OCI-LY1 (cell line): Measurements from ENCODE around the gene P3H1.

ENCODE experiments used
- H2AFZ ChIP-seq: fragments of 200-600 bp; sonication (generic), shearing (Covaris generic); 2 replicates; pipeline ENCODE4 v1.6.0; 2014; ENCODE audit warnings: antibody characterized with exemption, mild to moderate bottlenecking, low read length
- H3F3A ChIP-seq: fragments of 200-600 bp; sonication (generic), shearing (Covaris generic); 2 replicates; pipeline ENCODE4 v1.6.0; 2014; ENCODE audit warnings: mild to moderate bottlenecking, antibody characterized with exemption, low read length, moderate library complexity; ENCODE audit not compliant: insufficient read depth
- H3K27ac ChIP-seq: fragments of 200-600 bp; sonication (generic); 2 replicates; pipeline ENCODE4 v1.5.1; 2014; ENCODE audit warnings: low read length, mixed run types, mild to moderate bottlenecking, low read depth; ENCODE audit not compliant: poor library complexity, severe bottlenecking
- H3K27me3 ChIP-seq: fragments of 200-600 bp; sonication (generic); 2 replicates; pipeline ENCODE4 v1.6.0; 2014; ENCODE audit warnings: antibody characterized with exemption, mild to moderate bottlenecking, low read length, moderate library complexity; ENCODE audit not compliant: insufficient read depth
- H3K36me3 ChIP-seq: fragments of 200-600 bp; sonication (generic); 2 replicates; pipeline ENCODE4 v1.6.1; 2014; ENCODE audit warnings: mild to moderate bottlenecking, antibody characterized with exemption, low read length, moderate library complexity, mixed read lengths; ENCODE audit not compliant: insufficient read depth
- H3K4me1 ChIP-seq: fragments of 200-600 bp; sonication (generic); 2 replicates; pipeline ENCODE4 v1.5.1; 2014; ENCODE audit warnings: mild to moderate bottlenecking, low read length, moderate library complexity; ENCODE audit not compliant: insufficient read depth, severe bottlenecking
- H3K4me2 ChIP-seq: fragments of 200-600 bp; sonication (generic), shearing (Covaris generic); 2 replicates; pipeline ENCODE4 v1.6.1; 2014; ENCODE audit warnings: low read length
- H3K4me3 ChIP-seq: fragments of 200-600 bp; sonication (generic); 2 replicates; pipeline ENCODE4 v1.5.1; 2014; ENCODE audit warnings: low read length, low read depth, mild to moderate bottlenecking, mixed read lengths; ENCODE audit not compliant: poor library complexity, severe bottlenecking
- H3K79me2 ChIP-seq: fragments of 200-600 bp; shearing (Covaris generic); 2 replicates; pipeline ENCODE4 v1.6.1; 2016; ENCODE audit warnings: mixed run types, low read length, mixed read lengths; ENCODE audit not compliant: insufficient read depth
- H3K9ac ChIP-seq: fragments of 200-600 bp; sonication (generic), shearing (Covaris generic); 2 replicates; pipeline ENCODE4 v1.6.1; 2014; ENCODE audit warnings: mild to moderate bottlenecking, low read length, mixed read lengths
- H3K9me2 ChIP-seq: fragments of 200-600 bp; sonication (generic), shearing (Covaris generic); 2 replicates; pipeline ENCODE4 v1.6.1; 2014; ENCODE audit warnings: low read depth, mild to moderate bottlenecking, low read length, mixed read lengths
- H3K9me3 ChIP-seq: fragments of 200-600 bp; shearing (Covaris generic); 2 replicates; pipeline ENCODE4 v1.6.1; 2014; ENCODE audit warnings: low read length, mixed read lengths
- H4K20me1 ChIP-seq: fragments of 200-600 bp; sonication (generic), shearing (Covaris generic); 2 replicates; pipeline ENCODE4 v1.6.0; 2016; ENCODE audit warnings: mild to moderate bottlenecking, low read length; ENCODE audit not compliant: insufficient read depth
- CTCF ChIP-seq: fragments of 200-600 bp; sonication (generic), shearing (Covaris generic); IDR thresholded peaks from 2 replicates; pipeline ENCODE4 v1.5.1; 2017; ENCODE audit warnings: mild to moderate bottlenecking, antibody characterized with exemption, low read length, moderate library complexity, mixed read lengths
- EZH2 ChIP-seq: fragments of 200-600 bp; sonication (generic), shearing (Covaris generic); IDR thresholded peaks from 2 replicates; pipeline ENCODE4 v1.8.0; 2017; ENCODE audit warnings: borderline replicate concordance, mixed run types, mild to moderate bottlenecking, antibody characterized with exemption, low read length, moderate library complexity, mixed read lengths

P3H1 gene

GRCh38 chr1:42807056-42807668, 40.3 kb upstream of the P3H1 start:
- H3K36me3 ChIP-seq = no peaks in the 10 kb centered on the region
- no peak for TF ChIP-seq CTCF
- TF ChIP-seq EZH2 = no peak

GRCh38 chr1:42806593-42806992, 39.8 kb upstream of the P3H1 start:
- Histone ChIP-seq H3K9ac (no peak overlapping the region), H4K20me1 (no peaks in the 10 kb centered on the region), H3K9me2 (no peaks in the 10 kb centered on the region), H3K79me2 (no peaks in the 10 kb centered on the region), H3K4me1 (peaks cover 5% of the 10 kb centered on the region), H3K4me2 (no peak overlapping the region), H3F3A (no peaks in the 10 kb centered on the region), H3K27ac (no peak overlapping the region), H3K27me3 (no peaks in the 10 kb centered on the region), H2AFZ (no peak overlapping the region), H3K9me3 (0 out of 2 replicates have a peak, but pooled peaks cover 2% of the 10 kb centered on the region), H3K4me3 (no peak overlapping the region), H3K36me3 (no peaks in the 10 kb centered on the region)
- TF ChIP-seq EZH2 (no peak), CTCF (no peak)

More at GRCh38 chr1:42807056-42807668, 40.3 kb upstream of the P3H1 start:
- Histone ChIP-seq H3K4me1 (peaks cover 5% of the 10 kb centered on the region), H4K20me1 (no peaks in the 10 kb centered on the region), H3K27me3 (no peaks in the 10 kb centered on the region), H3K4me2 (no peak overlapping the region), H3K4me3 (no peak overlapping the region), H3K79me2 (no peaks in the 10 kb centered on the region), H3K9me3 (0 out of 2 replicates have a peak, but pooled peaks cover 2% of the 10 kb centered on the region), H3K9me2 (no peaks in the 10 kb centered on the region), H3K27ac (peak overlapping the region; percentile 31), H2AFZ (no peak overlapping the region), H3K9ac (no peak overlapping the region), H3F3A (no peaks in the 10 kb centered on the region)

- Histone ChIP-seq H3K9ac (no peak overlapping the region), H3K79me2 (no peaks in the 10 kb centered on the region), H3K4me3 (no peak overlapping the region), H3K9me2 (no peaks in the 10 kb centered on the region), H3K4me2 (no peak overlapping the region), H4K20me1 (no peaks in the 10 kb centered on the region), H2AFZ (no peak overlapping the region), H3K27me3 (no peaks in the 10 kb centered on the region), H3K4me1 (peaks cover 5% of the 10 kb centered on the region), H3K27ac (no peak overlapping the region), H3F3A (no peaks in the 10 kb centered on the region), H3K9me3 (0 out of 2 replicates have a peak, but pooled peaks cover 2% of the 10 kb centered on the region), H3K36me3 (no peaks in the 10 kb centered on the region)
- no peak for TF ChIP-seq EZH2
- no peak for TF ChIP-seq CTCF
Measured at GRCh38 chr1:42806171-42806570, 39.3 kb upstream of the P3H1 start.
